ENCODE results near the gene DPT.

The DPT gene

DNA sequence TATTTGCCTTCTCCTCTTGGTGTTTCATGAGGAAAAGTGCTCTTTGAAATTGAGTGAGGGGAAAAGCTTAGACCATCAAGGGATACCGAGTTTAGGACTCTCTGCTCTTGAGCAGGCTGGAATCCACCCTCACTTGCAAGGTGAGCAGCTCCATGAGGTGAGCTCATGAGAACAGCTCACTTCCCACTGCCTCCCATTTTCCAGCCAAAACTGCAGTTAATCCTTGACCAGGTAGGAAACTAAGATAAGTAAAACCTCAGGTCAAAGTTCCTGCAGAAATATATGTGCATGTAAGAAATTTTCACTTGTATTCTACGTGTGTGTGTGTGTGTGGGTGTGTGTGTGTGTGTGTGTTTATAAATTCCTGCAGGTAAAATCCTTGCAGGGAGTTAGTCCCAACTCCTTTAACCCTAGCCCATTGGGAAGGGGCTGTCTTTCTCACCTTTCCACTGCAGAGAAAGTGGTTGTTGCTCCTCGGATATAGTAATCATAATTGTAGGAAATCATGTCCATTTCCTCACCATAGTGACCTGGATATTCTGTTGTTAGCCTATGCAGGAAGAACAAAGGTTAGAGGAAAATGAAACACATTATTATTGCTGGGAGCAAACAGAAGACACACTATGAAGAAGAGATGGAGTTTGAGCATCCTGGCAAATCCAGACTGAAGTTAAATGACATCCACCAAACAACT is 28.3 kb downstream of the DPT start:
- Histone ChIP-seq H3F3A (ENCODE audit: insufficient read depth, low read length) (no peaks in the 10 kb centered on the region), H3K4me3 (ENCODE audit: low read length) (no peak overlapping the region), H3K27me3 (replicated peaks; ENCODE audit: insufficient read depth, low read length) (no peaks in the 10 kb centered on the region), H3K4me2 (ENCODE audit: low read depth, low read length) (no peak overlapping the region), H3K36me3 (replicated peaks; ENCODE audit: insufficient read depth, low read length) (no peaks in the 10 kb centered on the region), H3K4me1 (ENCODE audit: low read length) (no peaks in the 10 kb centered on the region), H3K79me2 (ENCODE audit: low read length) (no peaks in the 10 kb centered on the region), H2AFZ (ENCODE audit: low read length) (no peak overlapping the region), H3K9me3 (replicated peaks; ENCODE audit: insufficient read depth, low read length) (no peaks in the 10 kb centered on the region), H4K20me1 (ENCODE audit: insufficient read depth, low read length) (no peaks in the 10 kb centered on the region), H3K9ac (ENCODE audit: low read length) (no peak overlapping the region), H3K27ac (ENCODE audit: low read length) (no peak overlapping the region), H3K9me2 (replicated peaks; ENCODE audit: insufficient read depth, low read length) (no peaks in the 10 kb centered on the region)
- no peak for DNase-seq
- no peak for TF ChIP-seq EZH2 (optimal IDR thresholded peaks at IDR 0.05; ENCODE audit: low read depth, low read length)
- TF ChIP-seq EZH2phosphoT487 (IDR thresholded peaks at IDR 0.05; ENCODE audit: low read length), result no peak
- TF ChIP-seq, protein P1, sequence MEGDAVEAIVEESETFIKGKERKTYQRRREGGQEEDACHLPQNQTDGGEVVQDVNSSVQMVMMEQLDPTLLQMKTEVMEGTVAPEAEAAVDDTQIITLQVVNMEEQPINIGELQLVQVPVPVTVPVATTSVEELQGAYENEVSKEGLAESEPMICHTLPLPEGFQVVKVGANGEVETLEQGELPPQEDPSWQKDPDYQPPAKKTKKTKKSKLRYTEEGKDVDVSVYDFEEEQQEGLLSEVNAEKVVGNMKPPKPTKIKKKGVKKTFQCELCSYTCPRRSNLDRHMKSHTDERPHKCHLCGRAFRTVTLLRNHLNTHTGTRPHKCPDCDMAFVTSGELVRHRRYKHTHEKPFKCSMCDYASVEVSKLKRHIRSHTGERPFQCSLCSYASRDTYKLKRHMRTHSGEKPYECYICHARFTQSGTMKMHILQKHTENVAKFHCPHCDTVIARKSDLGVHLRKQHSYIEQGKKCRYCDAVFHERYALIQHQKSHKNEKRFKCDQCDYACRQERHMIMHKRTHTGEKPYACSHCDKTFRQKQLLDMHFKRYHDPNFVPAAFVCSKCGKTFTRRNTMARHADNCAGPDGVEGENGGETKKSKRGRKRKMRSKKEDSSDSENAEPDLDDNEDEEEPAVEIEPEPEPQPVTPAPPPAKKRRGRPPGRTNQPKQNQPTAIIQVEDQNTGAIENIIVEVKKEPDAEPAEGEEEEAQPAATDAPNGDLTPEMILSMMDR (IDR thresholded peaks at IDR 0.05; ENCODE audit: low read length), result no peak

DNA sequence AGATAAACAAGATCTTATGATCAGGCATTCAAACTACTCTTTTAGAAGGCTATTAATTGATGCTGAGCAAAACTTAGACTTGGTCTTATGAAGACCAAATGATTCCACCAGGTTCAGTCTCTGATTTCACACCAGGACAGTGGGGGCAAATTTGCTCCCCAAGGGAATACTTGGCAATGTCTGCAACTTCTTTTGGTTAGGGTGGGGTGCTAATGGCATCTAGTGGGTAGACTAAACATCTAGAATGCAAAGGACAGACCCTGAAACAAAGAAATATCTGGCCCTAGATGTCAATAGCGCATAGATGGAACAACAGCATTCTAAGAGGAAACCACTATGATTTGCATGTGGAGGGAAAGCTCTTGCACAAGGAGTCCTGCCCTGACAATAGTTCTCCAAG is 30.6 kb downstream of the DPT start:
- no peaks in the 10 kb centered on the region for H3K9me3 ChIP-seq (replicated peaks; ENCODE audit: insufficient read depth, low read length)
- H3K9ac ChIP-seq (ENCODE audit: low read length), result no peak overlapping the region
- H3K79me2 ChIP-seq (ENCODE audit: low read length), result no peaks in the 10 kb centered on the region
- no peaks in the 10 kb centered on the region for H3K27me3 ChIP-seq (replicated peaks; ENCODE audit: insufficient read depth, low read length)
- DNase-seq, result no peak
- H3K4me2 ChIP-seq (ENCODE audit: low read depth, low read length), result no peak overlapping the region
- no peaks in the 10 kb centered on the region for H3K4me1 ChIP-seq (ENCODE audit: low read length)
- H3K27ac ChIP-seq (ENCODE audit: low read length), result no peak overlapping the region
- H3K4me3 ChIP-seq (ENCODE audit: low read length), result no peak overlapping the region
- no peaks in the 10 kb centered on the region for H4K20me1 ChIP-seq (ENCODE audit: insufficient read depth, low read length)
- no peaks in the 10 kb centered on the region for H3F3A ChIP-seq (ENCODE audit: insufficient read depth, low read length)
- H3K9me2 ChIP-seq (replicated peaks; ENCODE audit: insufficient read depth, low read length), result no peaks in the 10 kb centered on the region
- no peaks in the 10 kb centered on the region for H3K36me3 ChIP-seq (replicated peaks; ENCODE audit: insufficient read depth, low read length)
- H2AFZ ChIP-seq (ENCODE audit: low read length), result no peak overlapping the region
- no peak for TF ChIP-seq EZH2 (optimal IDR thresholded peaks at IDR 0.05; ENCODE audit: low read depth, low read length)
- TF ChIP-seq EZH2phosphoT487 (IDR thresholded peaks at IDR 0.05; ENCODE audit: low read length), result no peak
- TF ChIP-seq, protein P1 (IDR thresholded peaks at IDR 0.05; ENCODE audit: low read length), result no peak

DNA sequence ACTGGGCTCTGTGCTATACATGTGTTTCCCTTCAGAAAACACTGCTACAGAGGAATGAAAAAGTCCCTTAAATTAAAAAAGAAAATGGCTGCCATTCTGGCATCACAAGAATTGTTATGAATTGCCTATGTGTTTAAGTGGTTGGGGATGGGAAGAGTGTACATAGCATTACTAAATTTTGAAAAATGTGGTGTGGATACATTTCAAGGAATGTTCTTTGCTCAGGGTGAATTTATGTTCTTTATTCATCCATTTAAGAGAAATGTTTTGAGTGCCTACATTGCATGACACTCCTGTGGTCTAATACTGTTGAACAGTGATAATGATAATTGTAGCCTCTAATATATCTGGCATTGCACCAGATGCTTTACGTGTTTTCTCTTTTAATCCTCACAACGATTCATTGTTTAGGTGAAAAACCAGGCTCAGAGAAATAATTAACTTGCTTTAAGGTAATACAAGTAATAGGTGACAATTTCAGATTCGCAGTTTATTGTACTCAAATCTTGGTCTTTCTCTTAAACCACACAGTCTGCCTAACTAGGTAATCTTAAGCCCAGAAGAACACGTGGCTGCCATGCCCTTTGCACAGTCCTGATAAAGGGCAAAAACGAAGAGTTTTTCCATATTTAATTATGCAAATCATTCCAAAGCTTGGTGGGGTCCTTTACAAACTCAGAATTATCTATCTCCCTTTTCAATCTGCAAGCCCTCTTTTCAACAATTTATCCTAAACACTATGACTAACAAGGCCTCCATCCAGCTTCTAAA is 31.5 kb downstream of the DPT start:
- DNase-seq, result no peak
- Histone ChIP-seq H3K27me3 (replicated peaks; ENCODE audit: insufficient read depth, low read length) (no peaks in the 10 kb centered on the region), H3K27ac (ENCODE audit: low read length) (no peak overlapping the region), H4K20me1 (ENCODE audit: insufficient read depth, low read length) (no peaks in the 10 kb centered on the region), H3K9me2 (replicated peaks; ENCODE audit: insufficient read depth, low read length) (no peaks in the 10 kb centered on the region), H3K4me1 (ENCODE audit: low read length) (no peaks in the 10 kb centered on the region), H2AFZ (ENCODE audit: low read length) (no peak overlapping the region), H3K36me3 (replicated peaks; ENCODE audit: insufficient read depth, low read length) (no peaks in the 10 kb centered on the region), H3F3A (ENCODE audit: insufficient read depth, low read length) (no peaks in the 10 kb centered on the region), H3K9ac (ENCODE audit: low read length) (no peak overlapping the region), H3K9me3 (replicated peaks; ENCODE audit: insufficient read depth, low read length) (no peaks in the 10 kb centered on the region), H3K4me3 (ENCODE audit: low read length) (no peak overlapping the region), H3K79me2 (ENCODE audit: low read length) (no peaks in the 10 kb centered on the region), H3K4me2 (ENCODE audit: low read depth, low read length) (no peak overlapping the region)
- TF ChIP-seq, protein P1 (IDR thresholded peaks at IDR 0.05; ENCODE audit: low read length), result no peak
- TF ChIP-seq EZH2phosphoT487 (IDR thresholded peaks at IDR 0.05; ENCODE audit: low read length), result no peak
- no peak for TF ChIP-seq EZH2 (optimal IDR thresholded peaks at IDR 0.05; ENCODE audit: low read depth, low read length)

Measured in MM.1S (cell line).